Activated T-cell treated with anti-CD3 and anti-CD28 coated beads, Interleukin-2, amount 50 U/mL, for 24 hours (primary cell): ENCODE data around the gene GAA.

Source experiments
- DNase-seq: peaks from one replicate; pipeline ENCODE4 v3.0.0-alpha.2; 2020
- H3K27ac Mint-ChIP-seq: 2 replicates; pipeline ENCODE4 v1.8.0; 2020; ENCODE audit warnings: mild to moderate bottlenecking, mixed read lengths
- H3K27me3 Mint-ChIP-seq: 2 replicates; pipeline ENCODE4 v1.8.0; 2020; ENCODE audit warnings: mixed read lengths
- H3K36me3 Mint-ChIP-seq: 2 replicates; pipeline ENCODE4 v1.8.0; 2020; ENCODE audit warnings: low read depth, mixed read lengths
- H3K4me1 Mint-ChIP-seq: 2 replicates; pipeline ENCODE4 v1.8.0; 2020; ENCODE audit warnings: low read depth, mixed read lengths
- H3K4me3 Mint-ChIP-seq: 2 replicates; pipeline ENCODE4 v1.8.0; 2020; ENCODE audit warnings: mild to moderate bottlenecking, moderate library complexity, mixed read lengths
- H3K9me3 Mint-ChIP-seq: 2 replicates; pipeline ENCODE4 v1.8.0; 2020; ENCODE audit warnings: mixed read lengths

Gene GAA

GRCh38 chr17:80101011-80101945 lies at the start of gene GAA:
Gene GAA, plus strand, starts transcription at chr17:80101581. Its CDS starts 3,006 bp downstream, at chr17:80104587.
- H3K4me1 Mint-ChIP-seq: peaks cover 32% of the 10 kb centered on the region

GRCh38 chr17:80051681-80052080 lies 49.7 kb upstream of the GAA start:
- Mint-ChIP-seq H3K27ac (no peak overlapping the region), H3K4me3 (no peak overlapping the region), H3K4me1 (no peaks in the 10 kb centered on the region), H3K36me3 (no peaks in the 10 kb centered on the region), H3K27me3 (no peaks in the 10 kb centered on the region), H3K9me3 (no peaks in the 10 kb centered on the region)
- DNase-seq: no peak

More at GRCh38 chr17:80101011-80101945, at the start of gene GAA:
- Mint-ChIP-seq H3K36me3 (peaks cover 15% of the 10 kb centered on the region), H3K27ac (peak within 1 kb of the TSS; percentile 90), H3K4me3 (peak within 1 kb of the TSS; percentile 91), H3K27me3 (no peaks in the 10 kb centered on the region), H3K9me3 (no peaks in the 10 kb centered on the region)
- peak; percentile 93 for DNase-seq

GRCh38 chr17:80053102-80053501 lies 48.3 kb upstream of the GAA start:
- H3K9me3 Mint-ChIP-seq: no peaks in the 10 kb centered on the region
- no peaks in the 10 kb centered on the region for H3K36me3 Mint-ChIP-seq
- DNase-seq: no peak
- no peaks in the 10 kb centered on the region for H3K4me1 Mint-ChIP-seq
- H3K27me3 Mint-ChIP-seq: no peaks in the 10 kb centered on the region
- H3K4me3 Mint-ChIP-seq: no peak overlapping the region
- H3K27ac Mint-ChIP-seq: no peak overlapping the region

GRCh38 chr17:80055597-80055996 lies 45.8 kb upstream of the GAA start:
- DNase-seq: no peak
- Mint-ChIP-seq H3K36me3 (no peaks in the 10 kb centered on the region), H3K4me3 (no peak overlapping the region), H3K27me3 (no peaks in the 10 kb centered on the region), H3K27ac (no peak overlapping the region), H3K9me3 (no peaks in the 10 kb centered on the region), H3K4me1 (no peaks in the 10 kb centered on the region)

GRCh38 chr17:80058311-80058955 lies 42.9 kb upstream of the GAA start:
- Mint-ChIP-seq H3K27ac (no peak overlapping the region), H3K27me3 (no peaks in the 10 kb centered on the region), H3K9me3 (no peaks in the 10 kb centered on the region), H3K4me1 (no peaks in the 10 kb centered on the region), H3K36me3 (no peaks in the 10 kb centered on the region), H3K4me3 (no peak overlapping the region)
- DNase-seq: no peak

- no peaks in the 10 kb centered on the region for H3K27me3 Mint-ChIP-seq
- no peak for DNase-seq
- no peaks in the 10 kb centered on the region for H3K36me3 Mint-ChIP-seq
- no peaks in the 10 kb centered on the region for H3K4me1 Mint-ChIP-seq
- no peaks in the 10 kb centered on the region for H3K9me3 Mint-ChIP-seq
- no peak overlapping the region for H3K27ac Mint-ChIP-seq
- H3K4me3 Mint-ChIP-seq: no peak overlapping the region
Observed at GRCh38 chr17:80060644-80061043, 40.7 kb upstream of the GAA start.

GRCh38 chr17:80061421-80061820 lies 40.0 kb upstream of the GAA start:
- no peaks in the 10 kb centered on the region for H3K4me1 Mint-ChIP-seq
- no peak overlapping the region for H3K27ac Mint-ChIP-seq
- no peaks in the 10 kb centered on the region for H3K9me3 Mint-ChIP-seq
- H3K36me3 Mint-ChIP-seq: no peaks in the 10 kb centered on the region
- H3K27me3 Mint-ChIP-seq: no peaks in the 10 kb centered on the region
- DNase-seq: no peak
- no peak overlapping the region for H3K4me3 Mint-ChIP-seq

GRCh38 chr17:80063830-80064585 lies 37.4 kb upstream of the GAA start:
- Mint-ChIP-seq H3K4me1 (no peaks in the 10 kb centered on the region), H3K4me3 (no peak overlapping the region), H3K36me3 (no peaks in the 10 kb centered on the region), H3K27ac (no peak overlapping the region), H3K27me3 (no peaks in the 10 kb centered on the region), H3K9me3 (no peaks in the 10 kb centered on the region)
- DNase-seq: no peak

GRCh38 chr17:80064696-80065095 lies 36.7 kb upstream of the GAA start:
- Mint-ChIP-seq H3K27me3 (no peaks in the 10 kb centered on the region), H3K9me3 (no peaks in the 10 kb centered on the region), H3K36me3 (no peaks in the 10 kb centered on the region), H3K4me3 (no peak overlapping the region), H3K27ac (no peak overlapping the region), H3K4me1 (no peaks in the 10 kb centered on the region)
- DNase-seq: no peak

GRCh38 chr17:80065478-80066170 lies 35.8 kb upstream of the GAA start:
- H3K4me3 Mint-ChIP-seq: no peak overlapping the region
- no peak for DNase-seq
- H3K36me3 Mint-ChIP-seq: no peaks in the 10 kb centered on the region
- no peaks in the 10 kb centered on the region for H3K4me1 Mint-ChIP-seq
- H3K27me3 Mint-ChIP-seq: no peaks in the 10 kb centered on the region
- no peak overlapping the region for H3K27ac Mint-ChIP-seq
- no peaks in the 10 kb centered on the region for H3K9me3 Mint-ChIP-seq

- Mint-ChIP-seq H3K4me1 (peaks cover 6% of the 10 kb centered on the region), H3K4me3 (no peak overlapping the region), H3K36me3 (no peaks in the 10 kb centered on the region), H3K27ac (no peak overlapping the region), H3K9me3 (no peaks in the 10 kb centered on the region), H3K27me3 (no peaks in the 10 kb centered on the region)
- no peak for DNase-seq
Observed at GRCh38 chr17:80067393-80067986, 33.9 kb upstream of the GAA start.

- H3K9me3 Mint-ChIP-seq: no peaks in the 10 kb centered on the region
- H3K27me3 Mint-ChIP-seq: peaks cover 2% of the 10 kb centered on the region
- DNase-seq: no peak
- H3K4me3 Mint-ChIP-seq: no peak overlapping the region
- H3K27ac Mint-ChIP-seq: no peak overlapping the region
- peaks cover 6% of the 10 kb centered on the region for H3K4me1 Mint-ChIP-seq
- no peaks in the 10 kb centered on the region for H3K36me3 Mint-ChIP-seq
Observed at GRCh38 chr17:80068301-80069222, 32.8 kb upstream of the GAA start.
